HG03139 (cell line): ENCODE data around the gene ART4.

ENCODE experiments used
- ATAC-seq: cut with Tn5 transposase; IDR thresholded peaks from one replicate; pipeline ENCODE4 v1.9.1; 2021; ENCODE audit not compliant: unreplicated experiment

Gene ART4

DNA sequence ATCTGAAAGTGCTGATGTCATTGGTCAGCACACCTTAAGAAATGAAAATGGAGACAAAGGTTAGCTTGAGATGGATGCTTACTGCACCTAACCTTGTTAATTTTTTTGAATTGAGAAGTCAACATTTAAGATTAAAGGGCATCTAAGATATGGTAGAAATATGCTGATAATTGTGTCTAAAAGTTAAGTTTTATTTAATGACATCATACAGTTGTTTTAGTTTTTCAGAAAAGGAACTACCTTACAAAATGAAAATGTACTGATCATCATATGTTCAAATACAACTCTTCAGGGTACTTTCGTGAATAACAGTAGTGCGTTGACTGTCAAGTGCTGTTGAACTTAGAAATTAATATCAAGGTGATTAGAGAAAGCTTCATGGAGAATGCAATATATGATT is 31.8 kb downstream of the ART4 start:
- no peak for ATAC-seq

DNA sequence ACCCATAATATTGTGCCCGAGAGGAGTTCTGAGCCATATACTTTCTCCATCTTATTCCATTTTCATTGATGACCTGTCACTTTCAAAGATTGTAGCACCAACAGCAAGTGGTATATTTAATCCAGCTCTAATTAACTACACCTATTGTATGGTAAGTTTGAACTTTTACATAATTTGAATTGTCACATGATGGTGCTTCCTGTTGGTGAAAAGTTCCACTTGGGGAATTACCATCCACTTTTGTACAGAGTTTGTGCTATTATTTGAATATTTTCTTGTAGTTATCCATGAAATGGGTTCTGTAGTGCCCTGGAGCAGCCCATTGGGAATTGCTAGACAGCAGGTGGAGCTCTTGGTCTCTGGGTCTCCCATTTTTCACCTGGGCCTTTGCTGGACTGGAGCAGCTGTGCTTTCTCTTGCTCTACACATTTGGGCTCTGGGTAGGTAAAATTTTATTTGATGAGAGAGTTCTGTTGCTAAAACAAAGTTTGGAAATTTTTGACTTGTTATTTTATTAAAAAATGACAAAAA is 32.3 kb downstream of the ART4 start:
- no peak for ATAC-seq

DNA sequence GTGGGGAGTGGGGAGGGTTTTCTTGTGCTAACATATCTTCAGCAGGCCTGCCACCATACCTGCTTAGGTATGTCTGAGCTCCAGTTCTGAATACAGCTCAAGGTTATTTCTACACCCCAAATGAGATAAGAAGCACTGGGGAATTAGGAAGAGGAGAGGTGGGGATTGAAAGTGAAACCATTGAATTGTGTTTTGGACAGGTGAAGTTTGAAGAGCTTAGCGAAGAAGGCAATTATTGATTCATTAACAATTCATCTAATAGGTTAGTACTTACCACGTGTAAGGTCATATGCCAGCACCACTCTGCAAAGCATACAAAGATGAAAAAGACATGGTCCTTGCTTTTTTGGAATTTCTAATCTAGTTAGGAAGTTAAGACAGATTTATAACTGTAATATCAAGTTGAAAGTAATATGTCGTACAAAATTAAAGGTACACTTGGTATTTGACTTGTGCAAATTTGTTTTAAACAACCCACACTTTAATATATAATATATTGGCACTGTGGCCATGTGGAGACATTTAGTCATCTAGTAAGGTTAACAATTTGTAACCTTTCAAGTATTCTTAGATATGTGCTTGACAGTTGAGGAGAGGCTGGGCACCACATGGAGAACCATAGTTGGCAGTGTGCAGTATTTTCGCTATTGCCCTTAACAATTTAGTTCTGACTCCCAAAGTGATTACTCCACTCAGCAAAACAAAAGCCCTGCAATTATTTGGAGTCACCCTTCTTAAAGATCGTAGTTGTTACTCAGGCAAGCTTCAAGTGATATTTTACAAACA is 33.0 kb downstream of the ART4 start:
- no peak for ATAC-seq

DNA sequence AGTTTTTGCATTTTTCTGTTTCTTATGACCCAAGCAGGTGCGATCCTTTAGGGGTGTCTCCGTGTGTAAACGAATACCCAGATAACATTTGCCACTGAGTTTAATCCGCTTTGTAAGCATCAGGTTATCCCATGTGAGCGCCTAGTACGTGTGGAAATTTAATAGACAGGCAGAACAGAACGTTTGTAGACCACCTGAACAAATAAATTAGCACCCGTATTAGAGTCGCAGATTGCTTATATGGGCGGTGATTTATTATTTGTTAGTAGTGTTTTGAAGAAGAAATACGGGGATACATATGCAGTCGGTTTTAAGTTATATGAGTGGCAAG is 39.5 kb downstream of the ART4 start:
- ATAC-seq = peak; percentile 18

DNA sequence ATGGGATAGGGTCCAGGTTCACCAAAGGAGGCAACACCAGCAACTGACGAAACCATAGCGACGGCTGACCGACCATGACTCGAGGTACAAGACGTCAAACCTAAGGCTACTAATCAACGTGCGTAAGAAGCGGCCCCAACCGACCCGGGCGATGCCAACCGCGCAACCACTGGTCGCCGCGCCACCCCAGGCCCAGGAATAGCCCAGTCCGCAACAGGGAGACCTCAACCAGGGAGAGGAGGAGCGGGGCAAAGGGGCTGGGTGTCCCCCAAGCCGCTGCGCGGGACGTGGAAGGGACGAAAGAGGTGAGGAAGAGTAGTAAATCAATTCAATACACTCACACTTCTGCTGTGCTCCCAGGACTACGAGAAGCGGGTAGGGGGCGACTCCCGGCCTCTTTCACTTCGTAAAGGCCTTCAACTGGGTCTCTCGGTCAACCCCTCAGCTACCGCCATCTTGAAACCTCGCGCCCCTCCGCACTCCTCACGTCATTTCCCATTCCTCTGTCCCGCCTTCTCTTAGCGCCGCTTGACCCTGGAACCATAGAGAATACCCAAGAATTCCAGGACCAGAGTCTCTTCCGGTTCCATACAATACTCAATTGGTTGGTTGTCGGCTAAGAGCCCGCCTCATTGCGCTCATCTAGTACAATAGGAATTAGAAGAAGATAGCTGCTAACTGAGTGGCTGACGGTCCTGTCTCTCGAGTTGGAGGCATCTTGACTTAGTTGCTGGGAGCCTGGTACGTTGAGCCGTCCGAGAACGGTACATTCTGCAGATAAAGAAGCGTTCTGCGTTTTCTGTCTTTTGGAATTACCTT is 40.1 kb downstream of the ART4 start, which contains the start of the genes C12orf60 and WBP11:
C12orf60 (plus strand) TSS at position 660 of the 819 bp plus-strand sequence. CDS start 19,266 bp downstream, outside the sequence.
WBP11 (minus strand) TSS at position 468 of the 819 bp plus-strand sequence. CDS start 2,095 bp downstream, outside the sequence.
- ATAC-seq = peak; percentile 99

DNA sequence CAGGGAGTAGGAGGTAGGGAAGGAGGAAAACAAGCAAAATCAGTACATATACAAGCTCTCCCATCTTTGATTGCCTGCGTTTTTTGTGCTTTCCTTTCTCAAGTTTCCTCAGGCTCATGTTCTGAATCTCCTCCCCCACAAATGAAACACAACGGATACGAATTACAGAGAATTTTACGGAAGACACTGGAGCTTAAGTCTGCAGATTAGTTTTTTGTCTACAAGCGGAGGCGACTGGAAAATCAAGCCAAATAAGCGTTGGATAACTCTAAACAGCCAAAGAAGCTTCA is 40.7 kb downstream of the ART4 start:
- ATAC-seq = no peak

DNA sequence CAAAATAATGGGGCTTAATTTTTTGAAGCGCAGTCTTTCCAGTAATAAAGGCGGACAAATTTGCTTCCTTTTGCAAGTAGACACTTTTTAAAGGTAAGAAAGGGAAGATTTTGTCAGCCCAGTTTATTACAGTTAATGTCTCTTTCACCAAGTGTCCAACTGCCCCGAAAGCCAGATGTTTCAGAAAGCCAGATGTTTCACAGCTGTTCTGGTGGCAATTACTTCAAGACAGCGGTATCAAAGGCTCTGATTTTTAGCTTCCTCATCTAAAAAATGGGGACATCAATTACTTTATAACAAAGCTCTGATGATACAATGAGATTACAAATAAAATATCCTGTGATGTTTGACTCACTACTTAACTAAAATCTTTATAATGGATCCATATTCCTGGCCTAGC is 41.1 kb downstream of the ART4 start:
- no peak for ATAC-seq

DNA sequence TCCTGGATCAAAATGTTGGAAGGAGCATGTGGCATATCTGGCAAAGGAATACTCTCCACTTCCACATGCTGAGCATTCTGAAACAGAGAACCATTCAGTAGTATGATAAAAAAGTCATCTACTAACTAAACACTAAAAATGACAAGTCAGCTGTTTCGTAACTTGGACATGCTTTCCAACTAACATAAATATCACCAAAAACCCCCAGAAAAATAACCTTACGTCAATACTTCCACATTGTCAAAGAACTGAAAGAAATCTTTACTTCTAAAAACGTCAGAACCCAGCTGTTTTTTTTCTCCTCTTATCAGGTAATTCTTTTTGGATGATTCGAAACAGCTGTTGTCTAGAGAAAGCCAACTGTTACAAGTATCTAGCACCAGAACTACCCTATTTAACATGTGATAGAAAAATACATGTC is 48.3 kb downstream of the ART4 start:
- ATAC-seq = no peak

DNA sequence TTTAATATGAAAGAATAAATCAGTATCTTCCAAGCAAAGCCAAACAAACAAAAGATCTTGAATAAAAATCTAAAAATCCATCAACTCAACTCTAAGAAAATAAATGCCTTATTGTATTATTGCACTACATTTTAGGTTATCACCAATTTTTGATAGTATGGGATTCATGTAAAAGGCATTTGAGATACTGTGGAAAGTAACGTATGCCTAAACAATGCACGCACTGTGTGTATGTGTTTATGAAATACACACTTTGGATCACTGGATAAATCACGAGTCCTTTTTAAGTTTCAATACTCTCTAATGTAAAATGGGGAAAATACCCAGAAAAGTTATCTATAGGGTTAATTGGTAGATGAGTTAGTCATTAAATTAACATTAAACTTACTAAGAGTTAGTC is 57.8 kb downstream of the ART4 start:
- ATAC-seq = no peak

DNA sequence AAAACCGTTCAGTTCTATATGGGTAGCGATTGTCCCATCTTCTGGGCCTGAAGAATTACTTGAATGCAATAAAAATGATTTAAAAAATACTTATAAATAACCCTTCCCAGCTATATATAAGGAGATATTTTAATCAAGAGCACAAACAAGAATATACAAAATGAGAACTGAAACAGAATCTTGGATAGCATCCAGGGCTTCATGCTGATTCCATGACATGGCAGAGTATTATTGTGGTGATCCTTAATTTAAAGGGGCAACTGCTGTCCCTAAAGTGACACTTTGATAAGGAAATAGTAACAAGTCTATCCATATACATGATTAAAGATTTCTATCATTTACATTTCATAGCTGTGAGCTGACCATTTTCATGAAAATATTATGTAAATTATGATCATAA is 58.9 kb downstream of the ART4 start:
- ATAC-seq = no peak

DNA sequence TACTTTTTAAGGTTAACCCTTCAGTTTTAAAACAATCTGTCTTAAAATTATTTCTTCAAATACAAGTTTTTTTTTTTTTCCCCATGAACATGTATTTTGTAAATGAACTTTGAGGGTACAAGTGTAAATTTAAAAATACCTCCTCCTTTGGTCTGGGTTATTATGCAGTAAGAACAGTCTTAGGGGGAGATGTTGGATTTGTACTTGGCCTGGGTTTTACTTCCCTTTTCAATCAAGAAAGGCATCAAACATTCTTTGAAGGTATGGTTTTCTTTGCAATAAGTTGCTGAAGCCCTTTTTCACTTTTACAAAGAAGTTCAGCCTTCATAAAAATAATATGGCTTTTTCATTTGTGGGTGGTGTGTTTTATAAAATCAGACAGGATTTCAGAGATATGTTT is 60.6 kb downstream of the ART4 start:
- ATAC-seq = no peak

DNA sequence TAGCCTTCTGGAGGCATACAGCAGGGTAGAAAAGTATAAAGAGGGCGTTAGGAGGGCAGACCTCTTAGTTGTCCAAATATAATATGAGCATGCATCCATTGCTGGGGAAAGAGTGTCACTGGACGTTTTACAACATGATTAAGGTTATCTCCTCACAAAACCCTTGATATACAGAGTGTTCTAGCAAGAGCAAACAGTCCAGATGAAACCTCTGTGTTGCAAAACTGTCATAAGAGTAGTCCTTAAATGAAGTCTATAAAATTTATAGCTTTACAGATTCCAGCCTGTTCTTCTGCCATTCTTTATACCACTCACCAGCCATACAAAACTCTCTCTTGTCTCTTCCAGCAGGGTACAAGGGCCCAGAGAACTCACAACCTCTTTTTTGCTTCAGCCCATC is 61.8 kb downstream of the ART4 start:
- ATAC-seq = no peak

DNA sequence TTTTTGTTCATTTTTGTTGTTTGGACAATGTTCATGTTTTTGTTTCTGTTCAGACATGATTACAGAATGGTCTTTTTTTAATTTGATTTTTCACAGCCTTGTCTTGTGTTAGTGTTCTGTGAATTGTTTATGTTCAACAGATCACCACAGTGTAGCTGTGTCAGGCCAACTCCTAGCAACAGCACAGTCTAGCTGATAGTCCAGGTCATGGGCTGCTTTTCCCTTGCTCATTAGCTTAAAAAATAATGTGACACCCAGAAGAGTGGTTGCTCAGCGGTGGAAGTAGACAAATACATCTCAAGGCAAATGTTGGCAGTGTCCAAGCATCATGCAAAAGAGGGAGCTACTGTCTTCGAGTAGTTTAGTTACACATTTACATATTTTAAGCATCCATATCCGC is 62.5 kb downstream of the ART4 start:
- ATAC-seq = no peak

DNA sequence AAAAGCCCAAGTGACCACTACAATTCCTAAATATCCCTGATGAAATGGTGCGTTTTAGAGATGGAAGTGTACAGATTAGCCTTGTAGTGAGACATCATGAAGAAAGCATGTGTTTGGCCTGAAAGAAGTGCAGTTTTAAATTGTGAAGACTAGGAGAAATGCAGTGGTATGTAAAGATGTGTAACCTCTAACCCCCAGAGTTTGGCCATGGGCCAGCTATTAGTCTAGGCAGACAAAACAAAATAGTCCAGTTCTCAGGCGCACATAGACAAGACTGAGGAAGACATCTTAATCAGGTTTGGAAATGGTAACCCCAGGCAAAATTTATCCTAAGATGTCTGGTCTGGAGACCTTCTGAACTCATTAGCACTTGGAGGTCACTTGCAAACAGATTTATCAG is 63.5 kb downstream of the ART4 start:
- ATAC-seq = no peak

DNA sequence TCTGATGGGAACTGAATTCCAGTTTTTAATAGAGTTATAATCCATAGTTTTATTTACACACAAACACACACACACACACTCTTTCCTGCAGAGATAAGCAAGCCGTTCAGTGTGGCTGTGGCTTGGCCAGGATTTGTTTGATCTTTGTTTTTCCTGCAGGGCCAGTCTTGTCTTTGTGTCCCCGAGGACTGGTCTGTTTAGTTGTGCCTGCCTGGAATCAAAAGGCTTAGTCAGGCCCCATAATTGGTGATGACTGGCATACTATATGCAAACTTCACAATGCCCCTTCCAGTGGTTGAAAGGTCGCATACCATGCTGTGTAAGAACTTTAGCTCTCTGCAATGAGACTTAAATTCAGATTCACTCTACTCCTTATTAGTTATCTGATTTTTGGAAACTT is 66.1 kb downstream of the ART4 start:
- no peak for ATAC-seq

DNA sequence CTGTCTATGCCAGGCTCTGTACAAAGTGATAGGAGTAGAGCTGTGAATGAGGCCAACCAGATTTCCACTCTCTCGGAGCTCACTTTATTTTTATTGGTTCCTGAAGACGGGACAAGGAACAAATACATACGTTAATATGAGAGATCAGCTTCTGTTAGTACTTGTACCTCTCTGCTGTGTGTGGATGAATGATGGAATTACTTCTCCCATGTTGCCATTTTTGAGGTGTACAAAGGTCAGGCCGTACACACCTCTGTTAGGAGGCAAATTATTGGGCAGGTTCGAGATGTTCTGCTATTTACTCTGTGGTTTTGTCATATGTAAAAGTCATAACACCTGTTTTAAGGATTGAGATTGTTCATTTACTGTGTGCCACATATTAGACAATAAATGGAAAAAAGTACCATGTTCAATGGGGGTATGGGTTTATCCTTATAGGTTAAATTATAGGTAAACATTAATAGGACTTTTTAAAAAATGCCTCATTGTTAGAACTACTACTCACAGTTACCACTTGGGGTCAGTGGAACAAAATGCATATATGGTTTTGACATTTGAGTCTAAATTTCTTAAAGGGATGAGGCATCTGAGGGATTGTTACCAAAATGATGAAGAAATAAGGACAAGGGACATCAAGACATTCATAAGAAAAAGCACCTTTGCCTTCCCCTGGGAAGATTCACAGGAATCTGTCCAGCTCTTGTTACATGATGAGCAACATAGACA is 66.9 kb downstream of the ART4 start:
- ATAC-seq = no peak

DNA sequence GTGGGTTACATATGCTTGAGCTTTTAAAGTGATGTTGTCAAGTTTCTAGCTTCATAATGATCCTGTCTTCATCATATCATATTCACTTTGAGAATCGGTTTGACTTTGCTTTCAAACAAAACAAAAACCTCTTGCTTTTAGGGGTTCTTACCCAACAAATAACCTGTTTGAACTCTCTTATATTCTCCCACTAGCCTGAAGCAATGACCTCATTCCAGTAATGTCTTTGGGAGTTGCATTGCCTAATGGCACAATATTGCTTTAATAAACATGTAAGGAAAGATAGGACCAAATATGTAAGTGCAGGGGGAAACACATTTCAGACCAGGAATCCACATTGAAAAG is 67.7 kb downstream of the ART4 start:
- ATAC-seq = no peak
